ENCODE measurements around the gene DENND2C. TPM values are rescaled to one million over a fixed set of nuclear protein-coding genes. Genes with fewer than 3 reads are reported as not detected.

The DENND2C gene
- polyA plus RNA-seq, 1 experiment, result 0.64 TPM

GRCh38 chr1:114540272-114540671, 129.6 kb downstream of the DENND2C start:
- H3K4me3 ChIP-seq (ENCODE audit: low read depth, low read length), result no peak overlapping the region
- no peak for DNase-seq (ENCODE audit: low read depth, low spot score)
- H3K9me3 ChIP-seq (ENCODE audit: control insufficient read depth, insufficient read depth, low read length), result no peaks in the 10 kb centered on the region; the same call in 1 of the 2 replicates
- ChIA-PET POLR2A (no interaction called here), CTCF (no interaction called here)
- no peaks in the 10 kb centered on the region for H3K27me3 ChIP-seq (ENCODE audit: control insufficient read depth, insufficient read depth, low read length)
- TF ChIP-seq CTCF (IDR thresholded peaks at IDR 0.05; ENCODE audit: low read depth, low read length), result no peak
- no peak overlapping the region for H3K27ac ChIP-seq (ENCODE audit: low read depth, low read length)

- DNase-seq (ENCODE audit: low read depth, low spot score), result no peak
- H3K27ac ChIP-seq (ENCODE audit: low read depth, low read length), result no peak overlapping the region
- ChIA-PET CTCF (no interaction called here), POLR2A (no interaction called here)
- no peak for TF ChIP-seq CTCF (IDR thresholded peaks at IDR 0.05; ENCODE audit: low read depth, low read length)
- no peaks in the 10 kb centered on the region for H3K27me3 ChIP-seq (ENCODE audit: control insufficient read depth, insufficient read depth, low read length)
- H3K9me3 ChIP-seq (ENCODE audit: control insufficient read depth, insufficient read depth, low read length), result no peaks in the 10 kb centered on the region; the same call in 1 of the 2 replicates
- no peak overlapping the region for H3K4me3 ChIP-seq (ENCODE audit: low read depth, low read length)
Measured at GRCh38 chr1:114536043-114536442, 133.8 kb downstream of the DENND2C start.

GRCh38 chr1:114535401-114535800, 134.4 kb downstream of the DENND2C start:
- no peak for DNase-seq (ENCODE audit: low read depth, low spot score)
- Histone ChIP-seq H3K4me3 (ENCODE audit: low read depth, low read length) (no peak overlapping the region), H3K9me3 (ENCODE audit: control insufficient read depth, insufficient read depth, low read length) (no peaks in the 10 kb centered on the region; the same call in 1 of the 2 replicates), H3K27me3 (ENCODE audit: control insufficient read depth, insufficient read depth, low read length) (no peaks in the 10 kb centered on the region), H3K27ac (ENCODE audit: low read depth, low read length) (no peak overlapping the region)
- POLR2A ChIA-PET, result no interaction called here
- no peak for TF ChIP-seq CTCF (IDR thresholded peaks at IDR 0.05; ENCODE audit: low read depth, low read length)
- CTCF ChIA-PET, result no interaction called here

Small RNA genes lying within 50 kb of the gene (small RNA-seq; reads per million reads assigned to genes)
- gene RN7SL432P (ENCODE audit: insufficient read length, low read depth), result not detected

Other genes with a start within 250 kb of the DENND2C start
- 21.1 and 22.2 TPM in 2 replicates for gene TRIM33, start 158.8 kb downstream of the DENND2C start, polyA plus RNA-seq (2011; rRNA removed)
- 35.3 and 52.1 TPM in 2 replicates for gene BCAS2, start 88.4 kb downstream of the DENND2C start, polyA plus RNA-seq (2011; rRNA removed)
- gene AMPD1, start 25.5 kb upstream of the DENND2C start, polyA plus RNA-seq (2011; rRNA removed), result not detected in 2 replicates
- 50.7 and 69.8 TPM in 2 replicates for gene NRAS, start 46.7 kb upstream of the DENND2C start, polyA plus RNA-seq (2011; rRNA removed)
- 346 and 438 TPM in 2 replicates for gene CSDE1, start 87.9 kb upstream of the DENND2C start, polyA plus RNA-seq (2011; rRNA removed)
- gene SIKE1, start 110.6 kb upstream of the DENND2C start, polyA plus RNA-seq (2011; rRNA removed), result 34.7 and 58.5 TPM in 2 replicates
- not detected in 2 replicates for gene SYCP1, start 184.8 kb upstream of the DENND2C start, polyA plus RNA-seq (2011; rRNA removed)

All from AG04450 (cell line).